Fibroblast of lung (primary cell): ENCODE data around the gene ACYP2. TPM values are rescaled to one million over a fixed set of nuclear protein-coding genes. Genes with fewer than 3 reads are reported as not detected.
A peak's percentile ranks its signal among the peaks of the same experiment; 100 is the strongest.

Experiments
- DNase-seq, 2 donors: peaks; one replicate each; pipeline versions ENCODE4 v3.0.0 to v3.0.0-alpha.2; 2010; ENCODE audit warnings: low read depth in 2 of 2
- H2AFZ ChIP-seq: 2 replicates; pipeline ENCODE4 v1.5.1; 2012; ENCODE audit warnings: low read length, control low read depth, inconsistent platforms
- H3K27ac ChIP-seq: 2 replicates; pipeline ENCODE4 v1.5.1; 2011; ENCODE audit warnings: low read length, control low read depth; ENCODE audit not compliant: insufficient read depth
- H3K27me3 ChIP-seq: 2 replicates; pipeline ENCODE4 v1.5.1; 2011; ENCODE audit warnings: mild to moderate bottlenecking, low read length; ENCODE audit not compliant: control insufficient read depth, insufficient read depth
- H3K36me3 ChIP-seq: 2 replicates; pipeline ENCODE4 v1.5.1; 2011; ENCODE audit warnings: low read length; ENCODE audit not compliant: control insufficient read depth, insufficient read depth
- H3K4me1 ChIP-seq: 2 replicates; pipeline ENCODE4 v1.5.1; 2011; ENCODE audit warnings: low read length; ENCODE audit not compliant: control insufficient read depth, insufficient read depth; ENCODE audit errors: extremely low read depth
- H3K4me2 ChIP-seq: 2 replicates; pipeline ENCODE4 v1.5.1; 2011; ENCODE audit warnings: low read length, control low read depth; ENCODE audit not compliant: insufficient read depth; ENCODE audit errors: extremely low read depth
- H3K4me3 ChIP-seq, 4 experiments: fragments of 200-600 bp in 1 of 4; sonication (generic) in 1 of 4; replicated peaks in 1 of 4; 2 replicates each; pipeline ENCODE4 v1.5.1; 2011 to 2016; ENCODE audit warnings: low read length in 4 of 4, low read depth in 3 of 4, mild to moderate bottlenecking in 3 of 4, control low read depth in 2 of 4, inconsistent platforms in 1 of 4, mixed read lengths in 1 of 4; ENCODE audit not compliant: insufficient read depth in 1 of 4; ENCODE audit errors: control extremely low read depth in 1 of 4
- H3K79me2 ChIP-seq: 2 replicates; pipeline ENCODE4 v1.5.1; 2012; ENCODE audit warnings: mild to moderate bottlenecking, low read length, inconsistent platforms; ENCODE audit not compliant: control insufficient read depth, insufficient read depth
- H3K9ac ChIP-seq: 2 replicates; pipeline ENCODE4 v1.5.1; 2011; ENCODE audit warnings: mild to moderate bottlenecking, low read length, control low read depth; ENCODE audit not compliant: insufficient read depth
- H3K9me3 ChIP-seq: 2 replicates; pipeline ENCODE4 v1.5.1; 2012; ENCODE audit warnings: low read depth, low read length; ENCODE audit not compliant: control insufficient read depth, insufficient read depth
- H4K20me1 ChIP-seq: 2 replicates; pipeline ENCODE4 v1.5.1; 2011; ENCODE audit warnings: low read length; ENCODE audit not compliant: control insufficient read depth, insufficient read depth; ENCODE audit errors: extremely low read depth
- CTCF ChIP-seq, 2 donors: IDR thresholded peaks in 1 of 2; conservative IDR thresholded peaks in 1 of 2; 1 replicate in 1 of 2; 2 replicates in 1 of 2; pipeline ENCODE4 v1.5.1; 2011 to 2012; ENCODE audit warnings: low read length in 2 of 2, control low read depth in 1 of 2, inconsistent platforms in 1 of 2, low read depth in 1 of 2, mild to moderate bottlenecking in 1 of 2
- EZH2 ChIP-seq: IDR thresholded peaks from 2 replicates; pipeline ENCODE4 v1.5.1; 2012; ENCODE audit warnings: low read length, control low read depth, mild to moderate bottlenecking; ENCODE audit errors: missing control alignments
- polyA plus RNA-seq, 2 donors: library from polyadenylated mRNA; depleted of rRNA in 1 of 2; stranded (reverse) in 1 of 2; unstranded in 1 of 2; fragments of >200 nt; gene quantifications; 2 replicates each; pipeline ENCODE4 v1.2.1, GENCODE V29; 2011 to 2012; ENCODE audit warnings: missing spikeins in 1 of 2
- total RNA-seq: library from RNA; depleted of rRNA; stranded (reverse); fragments of >200 nt; gene quantifications from 2 replicates; pipeline ENCODE4 v1.2.1, GENCODE V29; 2014

ACYP2 gene
- total and polyA plus RNA-seq, 2 donors (not counting 1 experiment from before 2014, with no cell fraction given) = 9.7 to 24.4 TPM

GRCh38 chr2:54100772-54101171 is 14.6 kb upstream of the ACYP2 start:
- no peaks in the 10 kb centered on the region for H3K36me3 ChIP-seq
- H4K20me1 ChIP-seq = no peaks in the 10 kb centered on the region
- H3K27me3 ChIP-seq = no peaks in the 10 kb centered on the region
- no peaks in the 10 kb centered on the region for H3K79me2 ChIP-seq
- H3K9me3 ChIP-seq = no peaks in the 10 kb centered on the region
- peaks cover 3% of the 10 kb centered on the region for H3K4me1 ChIP-seq
- no peak overlapping the region for H3K4me3 ChIP-seq
- no peak overlapping the region for H3K9ac ChIP-seq
- TF ChIP-seq CTCF (conservative IDR thresholded peaks at IDR 0.05 in 1 of 2, IDR thresholded peaks at IDR 0.05 in 1 of 2; ENCODE audit: low read depth in 1 of 2, low read length in 2 of 2) = no peak
- TF ChIP-seq EZH2 = no peak
- no peak for DNase-seq
- no peak overlapping the region for H3K27ac ChIP-seq
- H3K4me2 ChIP-seq = no peak overlapping the region
- no peak overlapping the region for H2AFZ ChIP-seq

- Histone ChIP-seq H3K4me2 (no peak overlapping the region), H3K9ac (no peak overlapping the region), H3K9me3 (no peaks in the 10 kb centered on the region), H3K4me3 (no peak overlapping the region), H4K20me1 (no peaks in the 10 kb centered on the region), H2AFZ (no peak overlapping the region), H3K4me1 (peaks cover 3% of the 10 kb centered on the region), H3K79me2 (no peaks in the 10 kb centered on the region), H3K36me3 (no peaks in the 10 kb centered on the region), H3K27ac (no peak overlapping the region), H3K27me3 (no peaks in the 10 kb centered on the region)
- peak; percentile 62 to 63 for DNase-seq
- TF ChIP-seq CTCF (conservative IDR thresholded peaks at IDR 0.05 in 1 of 2, IDR thresholded peaks at IDR 0.05 in 1 of 2; ENCODE audit: low read depth in 1 of 2, low read length in 2 of 2) (no peak), EZH2 (no peak)
Measured at GRCh38 chr2:54103454-54104314, 11.7 kb upstream of the ACYP2 start.

GRCh38 chr2:54106631-54107454 is 8.6 kb upstream of the ACYP2 start:
- Histone ChIP-seq H4K20me1 (no peaks in the 10 kb centered on the region), H3K9me3 (no peaks in the 10 kb centered on the region), H3K27me3 (no peaks in the 10 kb centered on the region), H3K4me1 (peaks cover 3% of the 10 kb centered on the region), H3K27ac (no peak overlapping the region), H3K4me2 (no peak overlapping the region), H3K9ac (no peak overlapping the region), H3K4me3 (no peak overlapping the region), H3K36me3 (no peaks in the 10 kb centered on the region), H3K79me2 (no peaks in the 10 kb centered on the region), H2AFZ (no peak overlapping the region)
- TF ChIP-seq EZH2 = no peak
- peak; percentile 74 to 90 for TF ChIP-seq CTCF (conservative IDR thresholded peaks at IDR 0.05 in 1 of 2, IDR thresholded peaks at IDR 0.05 in 1 of 2; ENCODE audit: low read depth in 1 of 2, low read length in 2 of 2)
- peak; percentile 43 to 69 for DNase-seq
